Keratinocyte (primary cell): ENCODE measurements around the gene GALNT8. TPM values are rescaled to one million over a fixed set of nuclear protein-coding genes. Genes with fewer than 3 reads are reported as not detected.

ENCODE experiments used
- DNase-seq: peaks from one replicate; pipeline ENCODE4 v3.0.0-alpha.2; 2011; ENCODE audit warnings: low read depth, missing footprints, low spot score
- FAIRE-seq: peaks from 2 replicates; lab custom pipeline; 2011; peaks lifted over from hg19 to GRCh38; lab: Jason Lieb, UNC
- H2AFZ ChIP-seq: 2 replicates; pipeline ENCODE4 v1.6.0; 2012; ENCODE audit warnings: low read length, control low read depth, inconsistent platforms; ENCODE audit not compliant: control insufficient read depth
- H3K27ac ChIP-seq: 2 replicates; pipeline ENCODE4 v1.5.1; 2011; ENCODE audit warnings: low read length; ENCODE audit not compliant: control insufficient read depth, insufficient read depth
- H3K27me3 ChIP-seq: 3 replicates; pipeline ENCODE4 v1.6.0; 2011; ENCODE audit warnings: low read length; ENCODE audit not compliant: control insufficient read depth, insufficient read depth; ENCODE audit errors: extremely low read depth
- H3K36me3 ChIP-seq, 2 experiments: 2 replicates in 1 of 2; 3 replicates in 1 of 2; pipeline ENCODE4 v1.5.1; 2011; ENCODE audit warnings: low read length in 2 of 2, mild to moderate bottlenecking in 1 of 2; ENCODE audit not compliant: control insufficient read depth in 2 of 2, insufficient read depth in 2 of 2; ENCODE audit errors: extremely low read depth in 1 of 2
- H3K4me1 ChIP-seq: 3 replicates; pipeline ENCODE4 v1.5.1; 2011; ENCODE audit warnings: low read length; ENCODE audit not compliant: control insufficient read depth, insufficient read depth; ENCODE audit errors: extremely low read depth
- H3K4me2 ChIP-seq: 3 replicates; pipeline ENCODE4 v1.6.0; 2011; ENCODE audit warnings: low read depth, low read length; ENCODE audit not compliant: control insufficient read depth, insufficient read depth; ENCODE audit errors: extremely low read depth
- H3K4me3 ChIP-seq, 3 experiments: fragments of 200-600 bp in 1 of 3; sonication (generic) in 1 of 3; 2 replicates in 2 of 3; 3 replicates in 1 of 3; pipeline ENCODE4 v1.5.1; 2011 to 2016; ENCODE audit warnings: low read length in 3 of 3, mild to moderate bottlenecking in 3 of 3, control low read depth in 2 of 3, inconsistent platforms in 1 of 3, low read depth in 1 of 3, mixed read lengths in 1 of 3, mixed run types in 1 of 3, moderate library complexity in 1 of 3; ENCODE audit not compliant: control insufficient read depth in 2 of 3, insufficient read depth in 2 of 3; ENCODE audit errors: extremely low read depth in 1 of 3
- H3K79me2 ChIP-seq: 2 replicates; pipeline ENCODE4 v1.6.0; 2012; ENCODE audit warnings: low read length; ENCODE audit not compliant: control insufficient read depth, insufficient read depth
- H3K9ac ChIP-seq: 3 replicates; pipeline ENCODE4 v1.6.0; 2011; ENCODE audit warnings: low read length; ENCODE audit not compliant: control insufficient read depth, insufficient read depth; ENCODE audit errors: extremely low read depth
- H3K9me1 ChIP-seq: 3 replicates; pipeline ENCODE4 v1.6.0; 2011; ENCODE audit warnings: low read length; ENCODE audit not compliant: control insufficient read depth, insufficient read depth; ENCODE audit errors: extremely low read depth
- H3K9me3 ChIP-seq: 2 replicates; pipeline ENCODE4 v1.5.1; 2012; ENCODE audit warnings: low read depth, low read length; ENCODE audit not compliant: control insufficient read depth
- H4K20me1 ChIP-seq: 3 replicates; pipeline ENCODE4 v1.6.0; 2011; ENCODE audit warnings: low read length; ENCODE audit not compliant: control insufficient read depth, insufficient read depth; ENCODE audit errors: extremely low read depth
- EZH2 ChIP-seq: IDR thresholded peaks from one replicate; pipeline ENCODE4 v1.6.1; 2012; ENCODE audit warnings: inconsistent platforms, mild to moderate bottlenecking, low read length, moderate library complexity
- dilution Hi-C: fragments of 300-500 bp; cut with MboI; formaldehyde crosslinking; loops from one replicate; pipeline ENCODE4 v1.7.0; 2020; ENCODE audit warnings: low sequenced_read_pairs; ENCODE audit not compliant: extremely low pct_ligation_motif_present
- polyA plus RNA-seq, 5 experiments: library from polyadenylated mRNA; depleted of rRNA in 3 of 5; stranded (reverse) in 3 of 5; stranded (forward) in 1 of 5; unstranded in 1 of 5; fragments of >200 nt; gene quantifications; 1 replicate in 1 of 5; 2 replicates in 3 of 5; 3 replicates in 1 of 5; pipeline versions ENCODE4 v1.2.1 to v1.2.3, GENCODE V29; 2011 to 2012; ENCODE audit warnings: missing spikeins in 2 of 5, low read depth in 1 of 5, low replicate concordance in 1 of 5
- TF ChIP-seq, protein P1 (sequence below), 3 experiments: IDR thresholded peaks in 1 of 3; conservative IDR thresholded peaks in 1 of 3; optimal IDR thresholded peaks in 1 of 3; 2 replicates in 2 of 3; 3 replicates in 1 of 3; pipeline versions ENCODE3 to v1.5.1; 2011; ENCODE audit warnings: low read length in 3 of 3, mild to moderate bottlenecking in 3 of 3, moderate library complexity in 2 of 3, control low read depth in 1 of 3, inconsistent platforms in 1 of 3; ENCODE audit not compliant: insufficient read depth in 2 of 3; ENCODE audit errors: extremely low read depth in 1 of 3

Gene GALNT8
- polyA plus RNA-seq, 1 donor (not counting 4 experiments of a cell fraction or from before 2014, with no cell fraction given) = 0.10 TPM

GRCh38 chr12:4742416-4742970, 22.3 kb downstream of the GALNT8 start:
- TF ChIP-seq EZH2 = no peak
- TF ChIP-seq, protein P1, sequence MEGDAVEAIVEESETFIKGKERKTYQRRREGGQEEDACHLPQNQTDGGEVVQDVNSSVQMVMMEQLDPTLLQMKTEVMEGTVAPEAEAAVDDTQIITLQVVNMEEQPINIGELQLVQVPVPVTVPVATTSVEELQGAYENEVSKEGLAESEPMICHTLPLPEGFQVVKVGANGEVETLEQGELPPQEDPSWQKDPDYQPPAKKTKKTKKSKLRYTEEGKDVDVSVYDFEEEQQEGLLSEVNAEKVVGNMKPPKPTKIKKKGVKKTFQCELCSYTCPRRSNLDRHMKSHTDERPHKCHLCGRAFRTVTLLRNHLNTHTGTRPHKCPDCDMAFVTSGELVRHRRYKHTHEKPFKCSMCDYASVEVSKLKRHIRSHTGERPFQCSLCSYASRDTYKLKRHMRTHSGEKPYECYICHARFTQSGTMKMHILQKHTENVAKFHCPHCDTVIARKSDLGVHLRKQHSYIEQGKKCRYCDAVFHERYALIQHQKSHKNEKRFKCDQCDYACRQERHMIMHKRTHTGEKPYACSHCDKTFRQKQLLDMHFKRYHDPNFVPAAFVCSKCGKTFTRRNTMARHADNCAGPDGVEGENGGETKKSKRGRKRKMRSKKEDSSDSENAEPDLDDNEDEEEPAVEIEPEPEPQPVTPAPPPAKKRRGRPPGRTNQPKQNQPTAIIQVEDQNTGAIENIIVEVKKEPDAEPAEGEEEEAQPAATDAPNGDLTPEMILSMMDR (optimal IDR thresholded peaks at IDR 0.05 in 1 of 3, IDR thresholded peaks at IDR 0.05 in 1 of 3, conservative IDR thresholded peaks at IDR 0.05 in 1 of 3; ENCODE audit: extremely low read depth in 1 of 3, insufficient read depth in 2 of 3, low read length in 3 of 3) = no peak
- Histone ChIP-seq H3K4me1 (no peaks in the 10 kb centered on the region), H3K9ac (no peak overlapping the region), H3K9me1 (no peaks in the 10 kb centered on the region), H3K9me3 (no peaks in the 10 kb centered on the region), H3K27me3 (no peaks in the 10 kb centered on the region), H2AFZ (no peak overlapping the region), H3K4me3 (no peak overlapping the region), H4K20me1 (no peaks in the 10 kb centered on the region), H3K27ac (no peak overlapping the region), H3K4me2 (no peak overlapping the region), H3K79me2 (no peaks in the 10 kb centered on the region), H3K36me3 (no peaks in the 10 kb centered on the region)
- FAIRE-seq (no peak), DNase-seq (no peak)
- dilution Hi-C loops = no loop called here

GRCh38 chr12:4743046-4743445, 22.8 kb downstream of the GALNT8 start:
- FAIRE-seq = no peak
- Histone ChIP-seq H3K9me3 (no peaks in the 10 kb centered on the region), H3K79me2 (no peaks in the 10 kb centered on the region), H3K4me1 (no peaks in the 10 kb centered on the region), H3K9me1 (no peaks in the 10 kb centered on the region), H3K4me3 (no peak overlapping the region), H3K36me3 (no peaks in the 10 kb centered on the region), H3K4me2 (no peak overlapping the region), H3K9ac (no peak overlapping the region), H3K27me3 (no peaks in the 10 kb centered on the region), H2AFZ (no peak overlapping the region), H4K20me1 (no peaks in the 10 kb centered on the region), H3K27ac (no peak overlapping the region)
- dilution Hi-C loops = no loop called here
- no peak for DNase-seq
- TF ChIP-seq, protein P1 (optimal IDR thresholded peaks at IDR 0.05 in 1 of 3, IDR thresholded peaks at IDR 0.05 in 1 of 3, conservative IDR thresholded peaks at IDR 0.05 in 1 of 3; ENCODE audit: extremely low read depth in 1 of 3, insufficient read depth in 2 of 3, low read length in 3 of 3) = no peak
- no peak for TF ChIP-seq EZH2
